Stromal cell of bone marrow (primary cell): ENCODE results near the gene IFT80.

ENCODE experiments used
- DNase-seq: peaks from one replicate; pipeline ENCODE4 v3.0.0-alpha.2; 2012; ENCODE audit warnings: low read depth

The IFT80 gene

DNA sequence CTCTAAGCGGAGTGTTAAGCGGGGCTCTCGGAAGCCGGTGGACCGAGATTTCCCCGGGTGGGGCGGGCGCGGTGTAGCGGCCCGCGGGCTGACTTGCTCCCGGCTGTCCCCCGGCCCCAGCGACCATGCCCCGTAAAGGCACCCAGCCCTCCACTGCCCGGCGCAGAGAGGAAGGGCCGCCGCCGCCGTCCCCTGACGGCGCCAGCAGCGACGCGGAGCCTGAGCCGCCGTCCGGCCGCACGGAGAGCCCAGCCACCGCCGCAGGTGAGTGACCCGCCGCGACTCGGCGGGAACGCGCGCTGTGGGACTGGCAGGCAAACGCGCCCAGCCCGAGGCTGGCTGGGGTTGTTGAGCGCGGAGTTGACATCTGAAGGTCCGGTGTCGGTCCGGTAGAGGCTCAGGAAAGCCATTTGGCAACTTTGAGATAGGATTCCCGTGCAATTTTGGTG lies 1.7 kb upstream of the IFT80 start:
- no peak for DNase-seq

DNA sequence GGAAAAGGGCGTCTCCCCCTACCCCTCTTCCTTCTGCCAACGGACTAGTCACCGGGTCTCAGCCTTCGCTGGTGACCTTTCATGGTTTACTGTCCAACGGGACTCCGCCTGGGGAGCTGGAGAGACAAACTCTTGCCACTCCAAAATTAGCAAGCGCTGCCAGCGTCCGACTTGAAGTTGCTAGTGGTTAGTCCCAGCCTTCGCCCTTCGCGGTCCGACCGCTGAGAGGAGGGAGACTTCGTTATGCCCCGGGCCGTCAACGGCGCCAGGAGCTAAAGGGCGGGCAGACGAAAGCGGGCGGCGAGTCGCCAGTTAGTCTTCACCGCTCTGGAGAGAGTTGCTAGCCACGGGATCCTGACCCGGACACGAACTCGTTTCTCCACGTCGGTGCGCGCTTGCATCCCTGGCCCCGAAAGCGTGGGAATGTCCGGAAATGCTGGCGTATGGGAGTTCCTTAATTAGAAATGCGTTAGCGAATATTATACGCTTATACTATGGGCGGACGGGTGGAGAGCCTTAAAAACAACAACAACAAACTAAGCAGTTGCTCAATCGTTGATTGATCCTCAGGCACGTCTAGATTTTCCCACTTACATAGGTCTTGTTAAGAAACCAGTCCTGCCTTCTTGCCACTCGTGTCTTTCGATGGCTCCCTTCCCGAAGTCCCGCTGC lies 1.1 kb upstream of the IFT80 start:
- DNase-seq: no peak

DNA sequence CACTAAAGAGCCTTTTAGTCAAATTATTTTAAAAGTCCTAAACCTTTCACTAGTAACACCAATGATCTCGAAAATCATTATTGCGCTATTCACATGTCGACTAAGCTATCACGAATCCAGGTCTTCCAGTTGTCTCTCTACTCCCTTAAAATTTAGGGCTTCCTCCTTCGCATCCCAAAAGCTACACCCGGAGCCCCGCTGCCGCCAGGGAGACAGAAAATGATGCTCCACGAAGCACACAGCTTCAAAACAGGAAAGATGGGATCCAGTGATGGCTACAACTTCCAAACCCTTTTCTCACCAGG lies 253 bp downstream of the IFT80 start:
- DNase-seq: no peak

DNA sequence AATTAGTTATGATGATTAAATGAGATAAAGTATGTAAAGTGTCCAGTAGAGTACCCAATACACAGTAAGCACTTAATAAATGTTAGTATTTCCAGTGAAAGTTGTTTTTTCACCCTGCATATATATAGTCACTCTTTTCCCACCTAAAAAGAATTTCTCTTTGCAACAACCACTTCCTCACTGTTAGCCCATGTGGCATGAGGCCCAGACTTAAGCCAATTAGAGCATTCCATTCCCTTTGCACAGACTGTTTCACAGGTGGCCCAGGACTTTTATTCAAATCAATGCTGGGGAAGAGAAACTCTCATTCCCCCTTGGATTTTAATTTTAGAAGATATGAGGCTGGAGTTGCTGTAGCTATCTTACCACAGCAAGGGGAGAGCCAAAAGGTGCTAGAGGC lies 3.7 kb downstream of the IFT80 start:
- no peak for DNase-seq

DNA sequence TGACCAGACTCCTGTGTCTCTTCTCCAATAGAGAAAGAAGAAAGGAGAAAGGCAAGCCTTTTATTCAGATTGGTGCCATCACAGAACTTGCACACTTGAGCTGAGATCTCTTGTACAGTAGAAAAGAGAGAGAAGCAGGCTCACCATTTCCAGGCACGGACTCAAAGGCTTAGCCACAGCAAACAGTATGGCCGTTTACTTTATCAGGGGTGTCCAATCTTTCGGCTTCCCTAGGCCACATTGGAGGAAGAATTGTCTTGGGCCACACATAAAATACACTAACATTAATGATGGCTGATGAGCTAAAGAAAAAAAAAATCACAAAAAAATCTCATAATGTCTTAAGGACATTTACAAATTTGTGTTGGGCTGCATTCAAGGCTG lies 5.0 kb downstream of the IFT80 start:
- no peak for DNase-seq

DNA sequence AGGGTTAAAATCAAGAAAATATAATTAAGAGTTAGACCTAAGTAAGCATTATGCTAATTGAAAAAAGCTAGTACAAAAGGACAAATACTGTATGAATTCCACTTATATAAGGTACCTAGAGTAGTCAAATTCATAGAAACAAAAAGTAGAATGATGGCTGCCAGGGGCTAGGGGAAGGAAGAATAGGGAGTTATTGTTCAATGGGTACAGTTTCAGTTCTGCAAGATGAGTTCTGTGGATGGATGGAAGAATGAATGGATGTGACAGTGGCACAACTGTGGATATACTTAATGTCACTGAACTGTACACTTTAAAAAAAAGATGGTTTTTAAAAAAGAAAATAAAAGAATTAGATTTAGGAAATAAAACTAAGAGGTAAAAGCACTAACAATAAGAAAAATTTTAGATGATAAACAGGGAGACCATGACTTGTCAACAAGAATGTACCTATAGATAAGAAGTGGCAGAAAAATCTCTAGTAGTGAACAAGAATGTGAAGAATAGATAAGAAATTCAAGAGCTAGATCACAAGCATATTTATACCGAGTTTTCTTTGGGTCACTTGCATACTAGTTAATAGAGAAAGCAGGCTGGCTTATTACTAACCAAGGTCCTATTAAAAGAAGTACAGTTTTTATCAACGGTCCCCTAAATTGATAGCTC lies 5.5 kb downstream of the IFT80 start:
- no peak for DNase-seq

DNA sequence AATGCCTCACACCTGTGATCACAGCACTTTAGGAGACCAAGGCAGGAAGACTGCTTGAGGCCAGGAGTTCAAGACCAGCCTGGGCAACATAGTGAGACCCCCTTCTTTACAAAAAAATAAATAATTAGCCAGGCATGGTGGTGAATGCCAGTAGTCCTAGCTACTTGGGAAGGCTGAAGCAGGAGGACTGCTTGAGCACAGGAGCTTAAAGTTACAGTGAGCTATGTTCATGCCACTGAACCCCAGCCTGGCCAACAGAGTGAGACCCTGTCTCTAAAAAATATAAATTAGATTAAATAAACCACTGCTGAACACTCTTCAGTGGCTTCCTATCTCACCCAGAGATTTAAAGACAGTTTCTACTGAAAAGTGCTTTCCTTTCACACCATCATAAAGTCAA lies 6.2 kb downstream of the IFT80 start:
- DNase-seq: no peak

DNA sequence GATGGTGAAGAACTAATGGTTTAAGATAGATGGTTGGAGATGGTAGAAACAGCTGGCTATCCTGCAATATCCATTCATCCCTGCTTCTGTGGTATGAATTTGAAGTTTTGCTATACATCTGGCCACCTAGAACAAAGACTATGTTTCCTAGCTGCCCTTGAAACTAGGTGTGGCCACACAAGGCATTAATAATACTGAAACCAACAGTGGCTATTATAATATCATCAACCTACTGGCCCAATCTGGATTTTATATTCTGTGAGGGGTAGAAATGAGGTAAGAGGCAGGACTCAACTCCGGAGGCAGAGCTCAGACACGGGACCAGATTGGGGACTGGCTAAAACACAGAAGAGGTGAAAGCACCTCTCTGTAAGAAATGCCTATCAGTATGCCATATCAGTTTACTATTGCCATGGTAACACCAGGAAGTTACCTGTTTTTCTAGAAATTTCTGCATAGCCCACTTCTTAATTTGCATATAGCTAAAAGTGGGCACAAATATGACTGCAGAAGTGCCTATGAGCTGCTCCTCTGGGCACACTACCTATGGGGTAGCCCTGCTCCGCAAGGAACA lies 8.4 kb downstream of the IFT80 start:
- no peak for DNase-seq

DNA sequence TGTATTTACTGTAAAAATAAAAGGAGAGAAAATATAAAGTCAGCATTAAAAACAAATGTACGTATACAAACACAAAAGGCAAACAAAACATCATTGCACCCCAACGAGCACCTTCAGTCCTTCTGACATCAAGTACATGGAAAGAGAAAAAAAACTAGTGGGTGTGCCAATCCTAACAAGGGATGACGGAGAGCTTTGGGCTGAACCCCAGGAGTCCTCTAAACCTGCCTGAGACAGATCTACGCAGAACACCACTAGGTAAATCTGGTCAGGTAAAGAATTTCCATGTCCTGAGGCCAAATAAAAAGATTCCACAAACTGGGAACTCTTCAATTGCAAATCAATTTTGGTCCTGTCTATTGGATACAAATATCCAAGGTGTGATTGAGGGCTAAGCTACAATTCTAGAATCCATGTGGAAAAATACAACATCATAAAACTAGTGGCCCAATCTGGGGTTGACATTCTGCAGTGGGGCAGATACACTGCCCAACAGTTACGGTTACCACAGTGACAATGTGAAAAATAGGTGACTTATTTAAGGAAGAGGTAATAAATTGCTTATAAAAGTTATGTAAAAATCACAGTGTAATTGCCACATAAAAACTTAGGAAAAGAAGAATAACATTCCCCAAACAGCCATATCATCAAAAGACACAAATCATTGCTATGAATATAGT lies 14.2 kb downstream of the IFT80 start:
- DNase-seq: no peak

DNA sequence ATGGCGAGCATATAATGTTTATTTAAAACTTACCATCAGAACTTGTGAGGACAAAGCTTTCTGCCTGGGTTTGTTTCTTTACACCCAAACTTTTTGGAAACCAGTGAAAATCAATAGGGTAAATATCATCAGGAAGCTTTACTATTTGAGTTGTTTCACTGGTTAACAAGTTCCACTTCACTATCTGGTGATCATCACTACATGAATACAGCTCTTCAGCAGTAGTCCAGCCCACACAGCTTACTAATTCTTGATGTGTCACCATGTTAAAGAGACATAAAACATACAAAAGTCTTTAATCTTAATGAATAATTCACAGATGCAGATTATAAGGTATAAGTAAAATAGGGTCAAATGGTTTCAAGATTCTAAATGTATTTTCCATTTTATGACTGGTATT lies 17.6 kb downstream of the IFT80 start:
- no peak for DNase-seq

DNA sequence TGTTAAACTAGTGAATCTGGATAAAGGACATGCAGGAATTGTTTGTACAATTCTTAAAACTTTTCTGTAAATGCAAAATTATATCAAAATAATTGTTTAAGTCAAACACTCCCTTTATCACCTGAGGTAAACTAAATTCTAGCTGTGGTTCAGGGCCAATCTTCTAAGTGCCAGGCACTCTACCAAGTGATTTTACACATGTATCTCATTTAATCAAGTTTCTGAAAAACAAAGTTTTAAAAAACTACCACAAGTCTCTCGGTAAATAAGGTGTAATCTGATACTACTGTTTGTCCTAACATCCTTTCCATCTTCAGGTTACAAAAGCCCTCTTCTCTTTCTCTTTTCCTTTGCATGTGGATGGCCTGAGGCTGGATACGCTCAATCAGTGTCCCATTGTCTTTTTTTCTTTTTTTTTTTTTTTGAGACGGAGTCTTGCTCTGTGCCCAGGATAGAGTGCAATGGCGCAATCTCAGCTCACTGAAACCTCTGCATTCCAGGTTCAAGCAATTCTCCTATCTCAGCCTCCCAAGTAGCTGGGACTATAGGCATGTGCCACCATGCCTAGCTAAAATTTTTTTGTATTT lies 19.3 kb downstream of the IFT80 start:
- no peak for DNase-seq

DNA sequence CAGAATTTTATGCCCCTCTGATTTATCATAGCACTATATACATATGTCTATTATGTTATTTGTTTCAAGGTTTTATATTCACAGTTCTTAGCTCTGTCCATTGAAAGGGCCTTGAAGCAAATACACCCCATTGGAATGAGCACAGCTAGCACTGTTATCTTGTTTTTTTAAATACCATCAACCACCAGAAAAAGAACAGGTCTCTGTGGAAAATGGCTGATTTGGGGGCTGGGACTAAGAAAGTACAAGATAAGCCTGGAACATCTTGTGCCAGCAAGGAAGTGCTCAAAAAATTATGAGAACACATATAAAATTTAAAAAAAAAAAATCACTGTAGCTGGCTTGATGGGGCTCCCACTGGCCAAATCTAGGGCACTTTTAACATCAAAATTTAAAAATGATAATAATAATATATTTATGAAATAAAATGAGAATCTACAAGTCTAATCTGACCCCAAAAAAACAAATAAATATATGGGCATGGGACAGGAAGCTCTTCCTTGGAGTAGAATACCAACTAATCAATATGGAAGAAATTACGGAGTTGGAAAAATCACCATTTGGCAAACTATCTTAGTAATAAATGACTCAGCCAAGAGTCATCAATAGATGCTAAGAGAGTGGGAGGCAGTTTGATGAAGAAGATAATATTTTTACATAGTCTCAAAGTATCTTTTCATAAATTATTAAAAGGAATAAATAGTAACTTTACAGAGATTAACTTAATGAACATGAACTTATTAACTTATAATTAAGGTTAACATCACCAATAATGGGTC lies 20.5 kb downstream of the IFT80 start:
- no peak for DNase-seq

DNA sequence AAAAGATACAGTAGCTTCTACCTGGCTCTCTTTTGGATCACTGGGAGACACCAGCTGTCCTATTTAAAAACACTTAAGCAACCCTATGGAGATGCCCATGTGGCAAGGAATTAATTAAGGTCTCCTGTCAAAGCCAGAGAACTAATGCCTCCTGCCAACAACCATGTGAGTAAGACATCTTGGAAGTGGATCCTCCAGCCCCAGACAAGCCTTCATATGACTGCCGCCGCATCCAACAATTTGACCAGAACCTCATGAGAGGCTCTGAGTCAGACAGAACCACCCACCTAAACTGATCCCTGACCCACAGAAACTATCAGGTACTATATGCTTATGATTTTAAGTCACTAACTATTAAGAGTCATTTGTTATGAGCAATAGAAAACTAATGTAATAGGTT lies 22.3 kb downstream of the IFT80 start:
- DNase-seq: peak; percentile 78

DNA sequence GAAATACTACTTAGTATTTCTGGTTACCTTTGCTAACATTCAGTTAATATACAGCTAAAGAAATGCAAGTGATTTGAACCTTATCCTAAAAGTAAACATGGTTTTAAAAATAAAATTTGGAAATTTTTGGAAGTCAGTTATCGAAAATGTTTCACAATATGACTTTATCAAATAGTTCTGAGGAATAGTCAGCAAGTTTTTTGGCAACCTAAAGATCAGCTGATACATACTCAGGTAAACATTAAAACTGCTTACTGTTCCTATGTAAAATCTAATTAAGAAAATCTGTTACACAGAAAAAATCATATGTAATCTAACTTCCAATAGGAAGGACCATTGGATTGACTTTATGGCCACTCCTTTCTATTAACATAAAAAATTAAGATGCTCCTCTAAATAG lies 24.1 kb downstream of the IFT80 start:
- DNase-seq: no peak

DNA sequence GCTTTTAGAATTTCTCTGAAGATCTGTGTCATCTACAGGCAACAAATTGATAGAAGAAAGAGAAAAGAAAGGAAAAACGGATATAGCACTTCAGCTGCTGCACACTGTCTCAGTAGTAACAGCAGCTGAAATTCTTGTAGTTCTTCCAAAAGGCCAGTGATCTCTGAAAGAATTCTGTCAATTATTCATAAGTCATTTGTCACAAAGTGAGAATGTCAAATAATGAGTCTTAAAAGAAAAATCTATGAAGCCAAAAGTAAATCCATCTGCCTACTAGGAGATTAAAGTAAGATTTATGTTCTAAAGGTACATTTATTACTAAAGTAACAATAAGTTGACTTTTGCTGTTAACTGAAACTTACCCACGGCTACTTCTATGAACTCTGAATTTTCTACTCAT lies 24.6 kb downstream of the IFT80 start:
- no peak for DNase-seq

DNA sequence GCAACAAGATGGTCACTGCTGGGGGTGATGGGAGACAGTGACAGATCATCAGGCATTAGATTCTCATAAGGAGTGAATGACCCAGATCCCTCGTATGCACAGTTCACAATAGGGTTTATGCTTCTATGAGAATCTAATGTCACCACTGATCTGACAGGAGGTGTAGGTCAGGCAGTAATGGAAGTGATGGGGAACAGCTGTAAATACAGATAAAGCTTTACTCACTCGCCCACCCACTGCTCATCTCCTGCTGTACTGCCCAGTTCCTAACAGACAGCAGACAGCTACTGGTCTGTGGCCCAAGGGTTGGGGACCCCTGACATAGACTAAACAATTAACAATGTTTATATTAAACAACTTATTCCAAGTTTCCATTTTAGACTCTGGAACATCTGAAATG lies 25.4 kb downstream of the IFT80 start:
- no peak for DNase-seq

DNA sequence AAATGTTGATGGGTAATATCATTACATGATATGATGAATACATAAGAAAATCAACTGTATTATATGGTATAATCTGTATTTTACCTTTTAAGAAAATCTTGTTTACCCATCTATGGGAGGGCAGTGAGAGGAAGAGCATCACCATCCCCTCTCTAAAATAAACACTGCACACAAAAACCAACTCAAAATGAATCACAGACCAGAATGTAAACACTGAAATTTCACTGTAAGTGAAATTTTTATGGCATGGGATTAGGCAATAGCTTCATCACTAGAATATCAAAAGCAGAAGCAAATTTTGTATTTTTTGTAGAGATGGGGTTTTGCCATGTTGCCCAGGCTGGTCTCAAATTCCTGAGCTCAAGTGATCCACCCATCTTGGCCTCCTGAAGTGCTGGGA lies 26.2 kb downstream of the IFT80 start:
- DNase-seq: peak; percentile 61

DNA sequence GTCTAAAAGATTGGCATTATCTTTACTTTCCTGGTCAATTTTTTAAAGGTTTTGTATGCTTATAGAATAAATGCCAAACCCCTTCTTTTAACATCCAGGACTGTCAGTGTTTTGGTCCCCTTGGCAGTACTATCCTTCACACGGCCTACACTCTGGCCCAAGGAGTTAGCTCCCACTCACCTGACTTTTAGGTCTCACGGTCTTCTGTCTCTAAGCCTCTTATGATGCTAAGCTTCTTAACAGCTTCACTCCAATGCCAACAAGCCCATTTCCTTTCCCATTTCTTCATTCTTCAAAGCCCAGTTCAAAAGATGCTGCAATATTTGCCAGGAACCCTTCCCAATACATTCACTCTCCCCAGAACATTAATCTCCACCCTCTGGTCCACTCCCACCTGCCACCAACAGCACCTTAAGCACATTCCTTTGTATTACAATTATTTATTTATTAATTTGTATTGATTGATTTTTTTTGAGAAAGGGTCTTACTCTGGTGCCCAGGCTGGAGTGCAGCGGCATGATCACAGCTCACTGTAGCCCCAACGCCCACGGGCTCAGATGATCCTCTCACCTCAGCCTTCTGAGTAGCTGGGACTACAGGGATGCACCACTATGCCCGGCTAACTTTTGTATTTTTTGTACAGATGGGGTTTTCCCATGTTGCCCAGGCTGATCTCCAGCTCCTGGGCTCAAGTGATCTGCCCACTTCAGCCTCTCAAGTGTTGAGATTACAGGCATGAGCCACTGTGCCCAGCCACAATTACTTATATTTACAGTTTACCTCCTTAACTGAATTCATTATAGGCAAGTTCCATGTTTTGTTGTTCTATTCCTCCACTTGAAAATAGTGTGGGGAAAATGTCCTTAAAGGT lies 27.8 kb downstream of the IFT80 start:
- no peak for DNase-seq

DNA sequence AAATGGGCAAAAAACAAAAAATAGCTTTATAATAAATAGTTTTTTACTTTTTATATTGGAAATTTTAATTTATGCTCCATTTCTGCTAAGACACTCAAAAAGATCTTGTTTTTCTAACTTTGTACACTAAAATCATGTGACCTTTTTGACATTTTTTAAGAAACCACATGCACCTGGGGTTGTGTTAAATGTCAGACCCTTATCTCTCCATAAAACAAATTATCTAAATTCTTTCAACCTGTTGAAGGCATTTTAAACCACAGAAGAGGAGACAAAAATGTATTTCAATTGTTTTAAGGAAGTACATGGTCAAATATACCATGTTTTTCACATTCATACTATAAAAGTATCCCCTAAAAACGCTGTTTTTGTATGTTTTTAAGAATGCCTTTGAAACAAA lies 29.2 kb downstream of the IFT80 start:
- no peak for DNase-seq

DNA sequence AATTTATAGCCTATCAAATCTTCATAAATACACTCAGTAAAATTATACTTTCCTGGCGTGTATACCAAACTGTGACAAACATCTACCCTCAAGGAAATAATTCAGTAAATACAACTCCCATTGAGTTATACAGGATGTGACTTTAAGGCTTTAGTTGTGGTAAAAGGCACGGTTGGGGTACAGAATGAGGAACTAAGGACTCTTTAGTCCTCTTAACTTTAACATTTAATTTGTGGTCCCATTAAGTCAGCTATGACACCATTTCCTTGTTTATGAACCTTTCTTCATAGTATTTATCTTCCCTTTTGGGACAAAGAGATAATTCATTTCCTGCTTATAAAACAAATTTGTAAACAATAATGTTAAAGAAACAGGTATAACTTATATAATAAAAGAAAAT lies 30.2 kb downstream of the IFT80 start:
- no peak for DNase-seq

DNA sequence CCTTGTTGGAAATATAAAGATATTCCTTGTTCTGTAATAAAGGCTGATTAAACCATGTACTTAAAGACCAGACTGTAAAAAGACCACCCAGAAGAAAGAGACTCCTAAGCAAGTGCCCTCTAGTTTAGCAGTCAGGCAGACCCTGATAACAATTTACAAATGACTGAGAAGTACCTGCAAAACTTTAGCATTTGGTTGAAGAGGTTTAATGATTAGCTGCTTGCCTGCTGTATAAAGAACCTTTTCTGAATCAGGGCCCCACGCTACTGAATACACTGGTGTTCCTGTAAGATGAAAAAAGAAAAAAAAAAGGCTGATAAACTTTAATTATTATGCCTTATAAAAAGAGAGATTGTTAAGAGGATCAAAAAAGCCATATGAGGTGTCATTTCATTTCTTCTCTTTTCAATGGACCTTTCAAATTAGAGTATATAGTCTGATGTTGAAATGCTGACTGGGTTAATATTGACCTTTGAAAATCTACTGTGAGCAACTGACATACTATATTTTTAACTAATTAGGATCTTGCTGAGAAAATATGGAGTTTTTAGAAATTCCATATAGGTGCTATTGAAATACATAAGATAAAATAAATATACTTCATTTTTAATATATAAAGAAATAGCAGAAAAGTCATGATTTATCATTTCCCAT lies 33.0 kb downstream of the IFT80 start:
- no peak for DNase-seq
